ENCODE data around the gene CCNT2. TPM values are rescaled to one million over a fixed set of nuclear protein-coding genes. Genes with fewer than 3 reads are reported as not detected.

Gene CCNT2
- total RNA-seq, 1 donor from 2014 or later: 65.5 TPM

- no peaks in the 10 kb centered on the region for H3K27me3 Mint-ChIP-seq (ENCODE audit: low read depth)
- no peak for DNase-seq (ENCODE audit: low read depth, low spot score)
- no peaks in the 10 kb centered on the region for H3K9me3 Mint-ChIP-seq
- TF ChIP-seq, protein P1, sequence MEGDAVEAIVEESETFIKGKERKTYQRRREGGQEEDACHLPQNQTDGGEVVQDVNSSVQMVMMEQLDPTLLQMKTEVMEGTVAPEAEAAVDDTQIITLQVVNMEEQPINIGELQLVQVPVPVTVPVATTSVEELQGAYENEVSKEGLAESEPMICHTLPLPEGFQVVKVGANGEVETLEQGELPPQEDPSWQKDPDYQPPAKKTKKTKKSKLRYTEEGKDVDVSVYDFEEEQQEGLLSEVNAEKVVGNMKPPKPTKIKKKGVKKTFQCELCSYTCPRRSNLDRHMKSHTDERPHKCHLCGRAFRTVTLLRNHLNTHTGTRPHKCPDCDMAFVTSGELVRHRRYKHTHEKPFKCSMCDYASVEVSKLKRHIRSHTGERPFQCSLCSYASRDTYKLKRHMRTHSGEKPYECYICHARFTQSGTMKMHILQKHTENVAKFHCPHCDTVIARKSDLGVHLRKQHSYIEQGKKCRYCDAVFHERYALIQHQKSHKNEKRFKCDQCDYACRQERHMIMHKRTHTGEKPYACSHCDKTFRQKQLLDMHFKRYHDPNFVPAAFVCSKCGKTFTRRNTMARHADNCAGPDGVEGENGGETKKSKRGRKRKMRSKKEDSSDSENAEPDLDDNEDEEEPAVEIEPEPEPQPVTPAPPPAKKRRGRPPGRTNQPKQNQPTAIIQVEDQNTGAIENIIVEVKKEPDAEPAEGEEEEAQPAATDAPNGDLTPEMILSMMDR (conservative IDR thresholded peaks at IDR 0.05): no peak
- peaks cover 4% of the 10 kb centered on the region for H3K36me3 Mint-ChIP-seq (ENCODE audit: low read depth)
- peaks cover 36% of the 10 kb centered on the region for H3K4me1 Mint-ChIP-seq
- H3K4me3 Mint-ChIP-seq: peak overlapping the region; percentile 6
- H3K27ac Mint-ChIP-seq (ENCODE audit: unreplicated experiment): no peak overlapping the region
These were observed 6.3 kb downstream of the CCNT2 start for GRCh38 chr2:134924912-134925311.

GRCh38 chr2:134926231-134926931 is 7.8 kb downstream of the CCNT2 start:
- H3K4me1 Mint-ChIP-seq: peaks cover 32% of the 10 kb centered on the region
- TF ChIP-seq, protein P1 (conservative IDR thresholded peaks at IDR 0.05): no peak
- no peak overlapping the region for H3K27ac Mint-ChIP-seq (ENCODE audit: unreplicated experiment)
- no peaks in the 10 kb centered on the region for H3K27me3 Mint-ChIP-seq (ENCODE audit: low read depth)
- no peaks in the 10 kb centered on the region for H3K9me3 Mint-ChIP-seq
- no peak overlapping the region for H3K4me3 Mint-ChIP-seq
- H3K36me3 Mint-ChIP-seq (ENCODE audit: low read depth): peaks cover 7% of the 10 kb centered on the region
- no peak for DNase-seq (ENCODE audit: low read depth, low spot score)

GRCh38 chr2:134927195-134927594 is 8.6 kb downstream of the CCNT2 start:
- TF ChIP-seq, protein P1 (conservative IDR thresholded peaks at IDR 0.05): no peak
- H3K9me3 Mint-ChIP-seq: no peaks in the 10 kb centered on the region
- no peak for DNase-seq (ENCODE audit: low read depth, low spot score)
- peaks cover 29% of the 10 kb centered on the region for H3K4me1 Mint-ChIP-seq
- no peaks in the 10 kb centered on the region for H3K27me3 Mint-ChIP-seq (ENCODE audit: low read depth)
- H3K36me3 Mint-ChIP-seq (ENCODE audit: low read depth): peaks cover 7% of the 10 kb centered on the region
- H3K4me3 Mint-ChIP-seq: no peak overlapping the region
- H3K27ac Mint-ChIP-seq (ENCODE audit: unreplicated experiment): no peak overlapping the region

- DNase-seq (ENCODE audit: low read depth, low spot score): no peak
- Mint-ChIP-seq H3K27me3 (ENCODE audit: low read depth) (no peaks in the 10 kb centered on the region), H3K36me3 (ENCODE audit: low read depth) (peaks cover 9% of the 10 kb centered on the region), H3K4me1 (peaks cover 25% of the 10 kb centered on the region), H3K27ac (ENCODE audit: unreplicated experiment) (no peak overlapping the region), H3K4me3 (no peak overlapping the region), H3K9me3 (no peaks in the 10 kb centered on the region)
- TF ChIP-seq, protein P1 (conservative IDR thresholded peaks at IDR 0.05): no peak
These were observed 14.4 kb downstream of the CCNT2 start for GRCh38 chr2:134932864-134933526.

GRCh38 chr2:134933732-134934131 is 15.1 kb downstream of the CCNT2 start:
- Mint-ChIP-seq H3K4me1 (peaks cover 21% of the 10 kb centered on the region), H3K36me3 (ENCODE audit: low read depth) (peaks cover 9% of the 10 kb centered on the region), H3K9me3 (no peaks in the 10 kb centered on the region), H3K4me3 (no peak overlapping the region), H3K27me3 (ENCODE audit: low read depth) (no peaks in the 10 kb centered on the region), H3K27ac (ENCODE audit: unreplicated experiment) (no peak overlapping the region)
- DNase-seq (ENCODE audit: low read depth, low spot score): no peak
- TF ChIP-seq, protein P1 (conservative IDR thresholded peaks at IDR 0.05): no peak

All from neural crest cell (in vitro differentiated cells).